Activated T-cell treated with anti-CD3 and anti-CD28 coated beads for 1 hour (primary cell): ENCODE data around the gene SNX32.
A peak's percentile ranks its signal among the peaks of the same experiment; 100 is the strongest.

Source experiments
- DNase-seq: peaks from one replicate; pipeline ENCODE4 v3.0.0-alpha.2; 2020; ENCODE audit warnings: low read depth

The SNX32 gene

GRCh38 chr11:65856689-65857499, 23.1 kb downstream of the SNX32 start:
- DNase-seq, result peak; percentile 76

GRCh38 chr11:65857500-65857852, 23.7 kb downstream of the SNX32 start:
- peak; percentile 61 for DNase-seq

- peak; percentile 94 for DNase-seq
These were observed 24.3 kb downstream of the SNX32 start, which contains the start of gene CFL1 for GRCh38 chr11:65857853-65858680. TSS of gene CFL1 (minus strand) at chr11:65858180. CDS start at chr11:65858099, 81 bp downstream.

- DNase-seq, result no peak
These were observed 24.9 kb downstream of the SNX32 start for GRCh38 chr11:65858681-65859087.

- DNase-seq, result peak; percentile 97
These were observed 25.5 kb downstream of the SNX32 start for GRCh38 chr11:65859095-65859811.

- peak; percentile 30 for DNase-seq
These were observed 26.1 kb downstream of the SNX32 start for GRCh38 chr11:65859812-65860277.

- peak; percentile 97 for DNase-seq
These were observed 26.8 kb downstream of the SNX32 start, which contains the start of gene MUS81 for GRCh38 chr11:65860278-65861164. TSS of gene MUS81 (plus strand) at chr11:65860433. CDS start at chr11:65860754, 321 bp downstream.

- no peak for DNase-seq
These were observed 27.4 kb downstream of the SNX32 start for GRCh38 chr11:65861165-65861505.

GRCh38 chr11:65861533-65862183, 27.9 kb downstream of the SNX32 start:
- DNase-seq, result no peak

- DNase-seq, result no peak
These were observed 28.5 kb downstream of the SNX32 start for GRCh38 chr11:65862191-65862735.

- DNase-seq, result no peak
These were observed 29.5 kb downstream of the SNX32 start for GRCh38 chr11:65862941-65863888.

- DNase-seq, result no peak
These were observed 30.3 kb downstream of the SNX32 start for GRCh38 chr11:65863889-65864705.

GRCh38 chr11:65864706-65865471, 31.1 kb downstream of the SNX32 start:
- DNase-seq, result no peak

GRCh38 chr11:65865550-65866172, 31.9 kb downstream of the SNX32 start:
- no peak for DNase-seq

- DNase-seq, result no peak
These were observed 32.9 kb downstream of the SNX32 start for GRCh38 chr11:65866509-65867283.
